ENCODE data around the gene KDM7A.
"Not testable (repeated sequence)": the region's sequence is repeated elsewhere in the genome, so short reads cannot be mapped to it uniquely, and the experiment has no call there.

The KDM7A gene, protein sequence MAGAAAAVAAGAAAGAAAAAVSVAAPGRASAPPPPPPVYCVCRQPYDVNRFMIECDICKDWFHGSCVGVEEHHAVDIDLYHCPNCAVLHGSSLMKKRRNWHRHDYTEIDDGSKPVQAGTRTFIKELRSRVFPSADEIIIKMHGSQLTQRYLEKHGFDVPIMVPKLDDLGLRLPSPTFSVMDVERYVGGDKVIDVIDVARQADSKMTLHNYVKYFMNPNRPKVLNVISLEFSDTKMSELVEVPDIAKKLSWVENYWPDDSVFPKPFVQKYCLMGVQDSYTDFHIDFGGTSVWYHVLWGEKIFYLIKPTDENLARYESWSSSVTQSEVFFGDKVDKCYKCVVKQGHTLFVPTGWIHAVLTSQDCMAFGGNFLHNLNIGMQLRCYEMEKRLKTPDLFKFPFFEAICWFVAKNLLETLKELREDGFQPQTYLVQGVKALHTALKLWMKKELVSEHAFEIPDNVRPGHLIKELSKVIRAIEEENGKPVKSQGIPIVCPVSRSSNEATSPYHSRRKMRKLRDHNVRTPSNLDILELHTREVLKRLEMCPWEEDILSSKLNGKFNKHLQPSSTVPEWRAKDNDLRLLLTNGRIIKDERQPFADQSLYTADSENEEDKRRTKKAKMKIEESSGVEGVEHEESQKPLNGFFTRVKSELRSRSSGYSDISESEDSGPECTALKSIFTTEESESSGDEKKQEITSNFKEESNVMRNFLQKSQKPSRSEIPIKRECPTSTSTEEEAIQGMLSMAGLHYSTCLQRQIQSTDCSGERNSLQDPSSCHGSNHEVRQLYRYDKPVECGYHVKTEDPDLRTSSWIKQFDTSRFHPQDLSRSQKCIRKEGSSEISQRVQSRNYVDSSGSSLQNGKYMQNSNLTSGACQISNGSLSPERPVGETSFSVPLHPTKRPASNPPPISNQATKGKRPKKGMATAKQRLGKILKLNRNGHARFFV

GRCh38 chr7:140176811-140177702 is at the start of gene KDM7A:
TSS of gene KDM7A (minus strand) at chr7:140176983. CDS start at chr7:140176937, 46 bp downstream.
- peak in 1 of 2 experiments; percentile 22 for DNase-seq

GRCh38 chr7:140225562-140226249 is 48.9 kb upstream of the KDM7A start:
- no peak for DNase-seq

DNA sequence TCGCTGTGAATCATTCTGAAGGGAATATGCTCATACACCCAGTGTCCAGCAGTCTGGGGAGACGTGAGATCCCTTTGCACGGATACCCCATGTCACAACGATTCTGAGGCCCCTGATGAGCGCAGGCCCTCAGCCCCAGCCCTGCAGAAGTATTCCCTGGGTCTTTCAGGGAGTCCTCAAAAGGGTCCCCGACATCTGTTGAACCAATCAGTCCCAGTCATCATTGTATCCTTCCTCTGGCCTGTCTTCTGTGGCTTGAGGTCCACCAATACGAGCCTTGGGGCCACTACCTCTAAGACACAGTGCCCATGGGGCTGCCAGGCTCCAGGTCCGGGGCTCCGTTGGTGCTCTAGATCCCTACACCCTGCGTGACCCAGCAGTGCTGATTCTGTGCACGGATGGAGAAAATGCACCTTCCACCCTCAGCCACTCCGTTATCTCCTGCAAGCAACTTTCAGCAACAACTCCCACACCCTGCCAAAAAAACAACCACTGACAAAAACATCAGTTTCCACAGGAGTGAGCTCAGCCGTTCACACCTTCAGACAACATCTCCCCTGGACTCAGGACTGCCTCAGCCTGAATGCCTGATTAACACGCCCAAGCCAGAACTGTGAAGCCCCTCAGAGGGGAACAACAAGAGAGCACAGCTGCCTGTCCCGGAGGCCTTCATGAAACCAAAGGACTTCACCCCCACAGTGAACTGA is 46.9 kb upstream of the KDM7A start:
- no peak for DNase-seq

DNA sequence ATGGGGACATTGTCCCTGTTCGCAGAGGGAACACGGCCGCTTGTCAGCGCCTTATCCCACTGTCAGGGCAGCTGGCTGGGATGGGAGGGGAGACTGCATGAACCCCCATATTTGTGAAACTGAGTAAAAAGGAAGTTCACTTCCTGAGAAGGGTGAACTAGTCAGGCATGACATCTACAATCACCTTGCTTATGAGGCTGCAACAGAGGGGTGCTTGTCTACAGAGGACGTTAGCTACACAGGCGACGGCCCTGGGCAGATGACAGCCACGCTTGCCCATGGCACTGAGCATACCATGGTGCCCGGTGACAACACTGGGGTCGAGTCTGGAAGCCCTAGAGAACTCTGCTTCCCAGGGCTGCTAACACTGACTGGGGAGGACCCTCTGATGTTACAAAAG is 46.0 kb upstream of the KDM7A start:
- no peak for DNase-seq

- no peak for DNase-seq
Measured at GRCh38 chr7:140219672-140220524, 43.1 kb upstream of the KDM7A start.

- DNase-seq = no peak
Measured at GRCh38 chr7:140218656-140219055, 41.9 kb upstream of the KDM7A start.

- no peak for DNase-seq
Measured at GRCh38 chr7:140217750-140218501, 41.1 kb upstream of the KDM7A start.

DNA sequence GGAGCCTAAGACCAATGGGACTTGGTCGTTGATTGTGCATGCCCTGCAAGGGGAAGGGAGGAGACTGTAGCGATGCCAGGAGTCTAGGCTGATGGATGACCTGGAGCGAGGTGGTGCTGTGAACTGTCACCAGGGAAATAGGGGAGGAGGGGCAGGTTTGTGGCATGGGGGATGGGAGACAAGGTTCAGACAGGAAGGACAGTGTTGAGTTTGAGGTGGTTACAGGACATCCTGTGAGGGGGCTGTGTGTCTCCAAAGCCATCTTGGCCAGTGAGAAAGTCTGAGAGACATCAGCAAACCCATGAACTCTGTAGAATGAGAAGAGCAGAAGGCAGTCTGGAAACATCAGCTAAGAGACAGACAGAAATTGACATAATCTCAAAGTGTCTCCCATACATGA is 38.5 kb upstream of the KDM7A start:
- no peak for DNase-seq

- DNase-seq = no peak
Measured at GRCh38 chr7:140214075-140214684, 37.4 kb upstream of the KDM7A start.

DNA sequence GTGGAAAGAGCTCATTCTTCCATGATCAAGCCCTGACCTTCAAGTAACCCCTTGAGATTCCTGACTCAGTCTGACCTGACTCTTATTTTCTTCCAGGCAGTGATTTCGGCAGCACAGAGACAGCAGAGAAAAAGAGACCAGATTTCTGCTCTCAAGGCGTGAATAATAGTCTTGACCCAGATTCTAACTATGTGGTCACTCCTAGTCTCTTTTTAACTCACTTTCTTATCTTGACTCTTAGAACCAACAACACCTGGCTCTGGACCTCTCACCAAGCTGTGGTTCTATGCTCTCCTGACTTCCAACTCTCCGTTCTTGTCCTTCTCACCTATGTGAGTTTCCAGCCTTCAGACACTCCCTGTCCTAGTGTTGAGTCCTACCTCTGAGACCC is 36.9 kb upstream of the KDM7A start:
- no peak for DNase-seq

DNA sequence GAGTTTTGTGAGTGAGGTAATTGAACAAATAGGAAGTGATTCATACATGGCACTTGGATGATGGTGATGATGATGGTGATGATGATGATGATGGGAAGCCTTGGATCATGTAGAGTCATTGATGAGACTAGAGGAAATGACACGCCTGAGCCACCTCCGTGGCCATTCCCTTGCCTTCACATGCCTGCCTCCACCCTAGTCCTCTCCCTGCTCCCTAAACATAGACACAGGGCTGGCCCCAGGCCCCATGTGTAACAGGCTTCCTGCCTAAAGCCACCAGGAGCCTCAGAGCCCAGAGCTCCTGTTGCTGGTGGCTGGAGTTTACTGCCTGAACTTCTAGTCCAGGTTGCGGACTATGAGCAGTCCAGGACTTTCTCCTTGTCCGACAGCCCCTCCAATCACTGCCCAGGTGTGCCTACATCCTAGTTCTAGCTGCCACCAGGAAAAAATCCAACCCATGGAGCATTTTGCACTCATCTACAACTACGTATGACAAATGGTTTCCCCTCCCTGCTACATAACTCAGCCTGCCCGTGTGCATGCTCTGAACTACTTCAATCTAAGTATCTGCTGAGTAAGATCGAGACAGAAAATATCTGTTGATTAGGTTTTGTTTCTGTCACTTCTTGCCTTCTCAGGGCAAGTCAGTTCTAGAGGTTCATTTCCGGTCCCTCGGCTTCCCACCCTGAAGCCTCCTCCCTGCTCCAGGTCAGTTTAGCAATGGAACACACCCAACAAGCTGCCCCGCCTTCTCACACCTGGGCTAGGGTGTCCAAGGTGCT is 35.5 kb upstream of the KDM7A start:
- no peak for DNase-seq

GRCh38 chr7:140211698-140212097 is 34.9 kb upstream of the KDM7A start:
- DNase-seq = no peak

DNA sequence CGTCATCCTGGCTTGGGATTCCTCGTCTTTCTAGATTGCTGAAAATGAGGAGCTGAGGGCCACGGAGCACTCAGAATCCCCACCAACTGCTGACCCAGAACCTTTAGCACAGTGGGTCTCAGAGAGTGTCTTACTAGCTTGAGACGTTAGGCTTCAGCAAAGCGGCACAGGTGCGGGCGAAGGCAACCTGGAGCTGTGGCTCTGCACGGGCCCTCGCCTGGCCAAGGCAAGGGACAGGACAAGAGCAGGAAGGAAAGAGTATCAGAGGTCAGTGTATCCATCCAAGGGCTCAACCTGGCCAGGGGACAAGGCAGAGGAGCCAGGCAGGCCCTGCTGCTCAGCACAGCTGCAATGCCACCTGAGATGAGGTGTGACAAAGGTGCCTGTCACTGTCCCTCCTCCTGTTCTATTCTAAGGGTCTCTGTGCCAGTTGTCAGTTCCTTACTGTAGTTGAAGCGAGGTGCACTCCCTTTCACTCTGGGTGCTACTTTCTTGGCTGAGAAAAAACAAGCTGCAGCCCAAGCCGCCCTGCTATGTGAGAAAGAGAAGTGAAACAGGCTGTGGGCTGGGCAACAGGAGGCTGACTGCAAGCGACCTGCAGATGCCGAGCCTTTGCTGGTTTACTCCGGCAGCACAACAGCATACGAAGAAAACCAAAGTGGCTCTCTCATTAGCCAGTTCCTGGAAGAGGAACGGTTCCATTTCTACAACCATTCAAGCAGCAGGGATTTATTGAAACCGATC is 33.3 kb upstream of the KDM7A start:
- DNase-seq = no peak

GRCh38 chr7:140206616-140207389 is 30.0 kb upstream of the KDM7A start:
- no peak for DNase-seq

GRCh38 chr7:140205600-140205999 is 28.8 kb upstream of the KDM7A start:
- no peak for DNase-seq

- DNase-seq = no peak
Measured at GRCh38 chr7:140203556-140203955, 26.8 kb upstream of the KDM7A start.

DNA sequence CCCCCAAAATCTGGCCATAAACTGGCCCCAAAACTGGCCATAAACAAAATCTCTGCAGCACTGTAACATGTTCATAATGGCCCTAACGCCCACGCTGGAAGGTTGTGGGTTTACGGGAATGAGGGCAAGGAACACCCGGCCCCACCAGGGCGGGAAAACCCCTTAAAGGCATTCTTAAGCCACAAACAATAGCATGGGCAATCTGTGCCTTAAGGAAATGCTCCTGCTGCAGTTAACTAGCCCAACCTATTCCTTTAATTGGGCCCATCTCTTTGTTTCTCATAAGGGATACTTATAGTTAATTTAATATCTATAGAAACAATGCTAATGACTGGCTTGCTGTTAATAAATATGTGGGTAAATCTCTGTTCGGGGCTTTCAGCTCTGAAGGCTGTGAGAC is 26.2 kb upstream of the KDM7A start:
- DNase-seq = not testable (repeated sequence)

All from cerebellar nuclear complex (tissue), 1 donor.